Hepatocyte (in vitro differentiated cells): ENCODE results near the gene TRAF7. TPM values are rescaled to one million over a fixed set of nuclear protein-coding genes. Genes with fewer than 3 reads are reported as not detected.

Experiments
- DNase-seq: peaks from one replicate; pipeline ENCODE4 v3.0.0-alpha.2; 2016; ENCODE audit warnings: low spot score
- H2AFZ ChIP-seq: fragments of 200-600 bp; sonication (generic); 2 replicates; pipeline ENCODE4 v1.6.0; 2016; ENCODE audit warnings: antibody characterized with exemption, mild to moderate bottlenecking
- H3K27ac ChIP-seq: fragments of 200-600 bp; sonication (generic); 2 replicates; pipeline ENCODE4 v1.5.1; 2016; ENCODE audit warnings: mild to moderate bottlenecking
- H3K27me3 ChIP-seq: fragments of 200-600 bp; sonication (generic); 2 replicates; pipeline ENCODE4 v1.6.1; 2016
- H3K36me3 ChIP-seq: fragments of 200-600 bp; sonication (generic); replicated peaks from 2 replicates; pipeline ENCODE4 v1.5.1; 2016; ENCODE audit warnings: low read depth; ENCODE audit not compliant: insufficient read depth
- H3K4me1 ChIP-seq: fragments of 200-600 bp; sonication (generic); 2 replicates; pipeline ENCODE4 v1.5.1; 2016; ENCODE audit warnings: mild to moderate bottlenecking, moderate library complexity; ENCODE audit not compliant: insufficient read depth
- H3K4me2 ChIP-seq: fragments of 200-600 bp; sonication (generic); 2 replicates; pipeline ENCODE4 v1.6.0; 2016
- H3K4me3 ChIP-seq: fragments of 200-600 bp; sonication (generic); 2 replicates; pipeline ENCODE4 v1.5.1; 2016; ENCODE audit warnings: mild to moderate bottlenecking
- H3K79me2 ChIP-seq: fragments of 200-600 bp; sonication (generic); 2 replicates; pipeline ENCODE4 v1.6.0; 2017; ENCODE audit warnings: mild to moderate bottlenecking
- H3K9me2 ChIP-seq: fragments of 200-600 bp; sonication (generic); replicated peaks from 2 replicates; pipeline ENCODE4 v1.6.0; 2017; ENCODE audit warnings: mild to moderate bottlenecking; ENCODE audit not compliant: insufficient read depth
- H3K9me3 ChIP-seq: fragments of 200-600 bp; sonication (generic); 2 replicates; pipeline ENCODE4 v1.5.1; 2016; ENCODE audit warnings: low read depth, mild to moderate bottlenecking
- H4K20me1 ChIP-seq: fragments of 200-600 bp; sonication (generic); 2 replicates; pipeline ENCODE4 v1.6.0; 2016; ENCODE audit warnings: mild to moderate bottlenecking; ENCODE audit not compliant: insufficient read depth, poor library complexity, severe bottlenecking
- CTCF ChIP-seq: fragments of 200-600 bp; sonication (generic); IDR thresholded peaks from 2 replicates; pipeline ENCODE4 v1.5.1; 2016; ENCODE audit warnings: antibody characterized with exemption, mild to moderate bottlenecking; ENCODE audit not compliant: poor library complexity
- EZH2 ChIP-seq: fragments of 200-600 bp; sonication (generic); IDR thresholded peaks from 2 replicates; pipeline ENCODE4 v1.6.1; 2016; ENCODE audit warnings: antibody characterized with exemption, mild to moderate bottlenecking, borderline replicate concordance
- EZH2phosphoT487 ChIP-seq: fragments of 200-600 bp; sonication (generic); IDR thresholded peaks from one replicate; pipeline ENCODE4 v1.6.1; 2018; ENCODE audit warnings: antibody characterized with exemption, mild to moderate bottlenecking, low read depth, moderate library complexity; ENCODE audit not compliant: unreplicated experiment, severe bottlenecking
- WGBS: methylation state at CpG from one replicate; pipeline ENCODE4 v1.1.6; 2016; ENCODE audit warnings: low lambda C conversion rate; ENCODE audit errors: missing lambda C conversion rate; 5-methylcytosine and 5-hydroxymethylcytosine counted together
- polyA plus RNA-seq: library from polyadenylated mRNA; unstranded; fragments of >200 nt; fragmentation: Nextera tagmentation; extraction: Ambion mirVana; gene quantifications from 2 replicates; pipeline ENCODE4 v1.2.1, GENCODE V29; 2016
- total RNA-seq: library from RNA; depleted of rRNA; stranded (reverse); fragments of >200 nt; gene quantifications from 2 replicates; pipeline ENCODE4 v1.2.3, GENCODE V29; 2014

Gene TRAF7
- total and polyA plus RNA-seq, 2 experiments from 2014 or later: 37.4 to 55.1 TPM

- Histone ChIP-seq H3K9me2 (no peaks in the 10 kb centered on the region), H3K4me2 (peak overlapping the region; percentile 88), H3K27ac (peak overlapping the region; percentile 92), H3K4me1 (peaks cover 8% of the 10 kb centered on the region), H4K20me1 (peaks cover 8% of the 10 kb centered on the region), H3K36me3 (no peaks in the 10 kb centered on the region), H3K4me3 (no peak overlapping the region), H3K79me2 (peaks cover 18% of the 10 kb centered on the region), H3K27me3 (no peaks in the 10 kb centered on the region), H2AFZ (no peak overlapping the region), H3K9me3 (no peaks in the 10 kb centered on the region)
- WGBS: 91% methylated on average over 4 of the region's 4 CpGs
- DNase-seq: no peak
- TF ChIP-seq EZH2phosphoT487: no peak
- TF ChIP-seq CTCF: no peak
- TF ChIP-seq EZH2: no peak
Measured at GRCh38 chr16:2216330-2216729, 60.7 kb downstream of the TRAF7 start.

GRCh38 chr16:2223221-2223941 lies 67.8 kb downstream of the TRAF7 start, which contains the start of gene E4F1:
Gene E4F1, plus strand, starts transcription at chr16:2223591. Its CDS starts 23 bp downstream, at chr16:2223614.
- H2AFZ ChIP-seq: peak within 1 kb of the TSS; percentile 67
- peak; percentile 100 for DNase-seq
- H3K4me3 ChIP-seq: peak within 1 kb of the TSS; percentile 58
- 1% methylated on average over 50 of the region's 82 CpGs for WGBS
- TF ChIP-seq EZH2 (no peak), EZH2phosphoT487 (no peak), CTCF (no peak)
- H3K79me2 ChIP-seq: peaks cover 40% of the 10 kb centered on the region
- peak within 1 kb of the TSS; percentile 80 for H3K27ac ChIP-seq
- no peaks in the 10 kb centered on the region for H3K36me3 ChIP-seq
- H4K20me1 ChIP-seq: peaks cover 17% of the 10 kb centered on the region
- peak within 1 kb of the TSS; percentile 90 for H3K4me2 ChIP-seq
- no peaks in the 10 kb centered on the region for H3K27me3 ChIP-seq
- H3K9me3 ChIP-seq: no peaks in the 10 kb centered on the region
- no peaks in the 10 kb centered on the region for H3K9me2 ChIP-seq
- peaks cover 13% of the 10 kb centered on the region for H3K4me1 ChIP-seq

- peak; percentile 79 for DNase-seq
- Histone ChIP-seq H3K79me2 (peaks cover 40% of the 10 kb centered on the region), H3K4me2 (peak overlapping the region; percentile 90), H2AFZ (peak overlapping the region; percentile 67), H3K36me3 (no peaks in the 10 kb centered on the region), H3K4me3 (peak overlapping the region; percentile 58), H3K4me1 (peaks cover 13% of the 10 kb centered on the region), H3K9me2 (no peaks in the 10 kb centered on the region), H3K27me3 (no peaks in the 10 kb centered on the region), H3K9me3 (no peaks in the 10 kb centered on the region), H3K27ac (peak overlapping the region; percentile 80), H4K20me1 (peaks cover 17% of the 10 kb centered on the region)
- WGBS: 10% methylated on average over 21 of the region's 22 CpGs
- peak; percentile 31 for TF ChIP-seq CTCF
- no peak for TF ChIP-seq EZH2phosphoT487
- TF ChIP-seq EZH2: no peak
Measured at GRCh38 chr16:2223942-2224486, 68.4 kb downstream of the TRAF7 start.
